Fibroblast of mammary gland (primary cell): Measurements from ENCODE around the gene LRRC27.
A peak's percentile ranks its signal among the peaks of the same experiment; 100 is the strongest.

Experiments
- DNase-seq: peaks from one replicate; pipeline ENCODE4 v3.0.0-alpha.2; 2010; ENCODE audit warnings: low read depth
- H3K4me3 ChIP-seq: 2 replicates; pipeline ENCODE4 v1.5.1; 2011; ENCODE audit warnings: low read depth, mild to moderate bottlenecking, low read length, moderate library complexity; ENCODE audit not compliant: control insufficient read depth
- CTCF ChIP-seq: conservative IDR thresholded peaks from 2 replicates; pipeline ENCODE4 v1.5.1; 2011; ENCODE audit warnings: low read depth, low read length, inconsistent platforms; ENCODE audit not compliant: control insufficient read depth, insufficient read depth

The LRRC27 gene

DNA sequence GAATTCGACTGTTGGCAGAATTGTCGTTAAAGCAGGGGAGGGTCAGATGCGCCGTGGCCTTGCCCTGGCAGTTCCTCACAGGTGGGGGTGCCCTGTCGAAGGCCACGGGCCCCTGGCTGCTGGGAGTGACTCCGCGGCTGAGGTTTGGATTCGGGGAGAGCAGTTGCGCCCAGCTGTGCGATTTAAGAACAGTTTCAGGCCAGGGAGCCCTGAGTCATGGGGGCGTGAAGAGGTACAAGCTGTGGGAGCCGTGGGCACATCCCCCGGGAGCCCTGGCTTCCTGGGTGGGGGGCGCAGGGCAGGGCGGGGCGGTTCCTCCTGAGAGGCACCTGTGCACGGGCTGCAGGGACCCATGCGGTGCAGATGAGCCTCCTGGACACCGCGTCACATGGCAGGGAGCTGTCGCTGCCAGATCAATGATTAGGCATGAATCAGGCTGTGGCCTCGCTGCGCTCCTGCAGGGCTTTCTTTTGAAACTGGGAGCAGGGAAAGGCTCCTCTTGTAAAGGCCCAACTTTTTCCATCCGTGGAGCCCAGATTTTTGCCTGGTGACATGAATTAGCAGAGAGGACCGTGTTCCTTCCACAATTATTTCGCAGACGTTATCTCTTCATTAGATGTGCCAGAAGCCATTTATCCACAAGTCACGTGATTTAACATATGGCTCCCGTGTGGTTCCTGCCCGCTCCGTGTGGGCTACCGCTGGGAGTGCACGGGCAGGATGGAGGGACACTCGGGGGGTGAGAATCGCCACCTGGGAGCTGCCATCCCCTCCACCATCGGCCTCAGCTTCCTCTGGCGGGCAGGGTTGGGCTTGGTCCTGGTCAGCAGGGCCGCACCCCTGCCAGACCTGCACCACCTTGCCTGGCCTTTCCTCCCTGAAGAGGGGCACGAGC lies 65.9 kb downstream of the LRRC27 start:
- H3K4me3 ChIP-seq = peak overlapping the region; percentile 56
- TF ChIP-seq CTCF = no peak
- DNase-seq = peak; percentile 66

DNA sequence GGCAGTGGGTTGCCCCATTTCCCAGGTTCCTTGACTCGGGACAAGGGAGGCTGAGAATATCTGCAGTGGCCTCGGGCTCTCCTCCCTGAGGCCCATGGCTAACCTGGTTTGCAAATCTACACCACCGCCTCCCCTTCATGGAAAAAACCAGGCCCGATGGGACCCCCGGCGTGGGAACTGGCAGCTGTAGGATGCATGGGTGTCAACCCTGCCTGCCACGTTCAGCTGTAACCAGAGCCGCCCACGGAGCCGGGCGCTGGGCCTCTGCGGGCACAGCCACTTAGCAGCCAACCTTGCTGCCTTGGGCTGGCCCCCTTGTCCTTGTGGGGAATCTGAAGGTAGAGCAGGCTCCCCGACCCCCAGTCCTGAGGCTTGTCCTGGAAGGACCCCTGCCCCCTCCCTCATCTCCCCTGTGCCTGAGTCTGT lies 66.6 kb downstream of the LRRC27 start:
- no peak for TF ChIP-seq CTCF
- no peak overlapping the region for H3K4me3 ChIP-seq
- no peak for DNase-seq

- no peak for DNase-seq
- TF ChIP-seq CTCF = no peak
- H3K4me3 ChIP-seq = no peak overlapping the region
Observed at GRCh38 chr10:132399117-132400035, 67.4 kb downstream of the LRRC27 start.

- H3K4me3 ChIP-seq = no peak overlapping the region
- no peak for DNase-seq
- TF ChIP-seq CTCF = no peak
Observed at GRCh38 chr10:132400041-132400546, 68.1 kb downstream of the LRRC27 start.

- DNase-seq = no peak
- H3K4me3 ChIP-seq = no peak overlapping the region
- TF ChIP-seq CTCF = no peak
Observed at GRCh38 chr10:132400547-132401151, 68.7 kb downstream of the LRRC27 start.

- H3K4me3 ChIP-seq = no peak overlapping the region
- no peak for TF ChIP-seq CTCF
- no peak for DNase-seq
Observed at GRCh38 chr10:132401401-132402118, 69.6 kb downstream of the LRRC27 start.
